Memory B cell (primary cell): ENCODE measurements around the gene DNM3.
A peak's percentile ranks its signal among the peaks of the same experiment; 100 is the strongest.

Experiments used
- ATAC-seq: fragments of 150-1000 bp; cut with Tn5 transposase; 2 replicates; pipeline ENCODE4 v1.10.0; 2021; ENCODE audit warnings: low read depth, mild to moderate bottlenecking, moderate library complexity
- DNase-seq, 2 donors: peaks; one replicate each; pipeline ENCODE4 v3.0.0; 2022; ENCODE audit warnings: low spot score in 2 of 2
- H3K27ac Mint-ChIP-seq: one replicate; pipeline ENCODE4 v1.8.0; 2022; ENCODE audit warnings: mild to moderate bottlenecking, moderate library complexity, mixed read lengths
- H3K27me3 Mint-ChIP-seq: one replicate; pipeline ENCODE4 v1.8.0; 2022; ENCODE audit warnings: mixed read lengths
- H3K36me3 Mint-ChIP-seq: one replicate; pipeline ENCODE4 v1.8.0; 2022; ENCODE audit warnings: mild to moderate bottlenecking, mixed read lengths
- H3K4me1 Mint-ChIP-seq: one replicate; pipeline ENCODE4 v1.8.0; 2022; ENCODE audit warnings: mixed read lengths
- H3K4me3 Mint-ChIP-seq: one replicate; pipeline ENCODE4 v1.8.0; 2022; ENCODE audit warnings: mild to moderate bottlenecking, moderate library complexity, mixed read lengths
- H3K9me3 Mint-ChIP-seq: one replicate; pipeline ENCODE4 v1.8.0; 2022; ENCODE audit warnings: mixed read lengths

The DNM3 gene

GRCh38 chr1:172167796-172168596 lies 326.7 kb downstream of the DNM3 start:
- Mint-ChIP-seq H3K27me3 (no peaks in the 10 kb centered on the region), H3K36me3 (no peaks in the 10 kb centered on the region), H3K4me3 (no peak overlapping the region), H3K27ac (no peak overlapping the region), H3K9me3 (no peaks in the 10 kb centered on the region), H3K4me1 (peaks cover 8% of the 10 kb centered on the region)
- ATAC-seq (no peak), DNase-seq (no peak)

- Mint-ChIP-seq H3K4me3 (no peak overlapping the region), H3K4me1 (peaks cover 6% of the 10 kb centered on the region), H3K27me3 (no peaks in the 10 kb centered on the region), H3K36me3 (no peaks in the 10 kb centered on the region), H3K27ac (no peak overlapping the region), H3K9me3 (no peaks in the 10 kb centered on the region)
- ATAC-seq: no peak
- no peak for DNase-seq
Observed at GRCh38 chr1:172168597-172168872, 327.2 kb downstream of the DNM3 start.

- H3K36me3 Mint-ChIP-seq: no peaks in the 10 kb centered on the region
- H3K9me3 Mint-ChIP-seq: no peaks in the 10 kb centered on the region
- no peaks in the 10 kb centered on the region for H3K27me3 Mint-ChIP-seq
- H3K27ac Mint-ChIP-seq: no peak overlapping the region
- ATAC-seq (no peak), DNase-seq (no peak)
- no peak overlapping the region for H3K4me3 Mint-ChIP-seq
- H3K4me1 Mint-ChIP-seq: no peaks in the 10 kb centered on the region
Observed at GRCh38 chr1:172169836-172170235, 328.5 kb downstream of the DNM3 start.

GRCh38 chr1:172172352-172172831 lies 331.1 kb downstream of the DNM3 start:
- DNase-seq: no peak
- H3K4me1 Mint-ChIP-seq: no peaks in the 10 kb centered on the region
- no peaks in the 10 kb centered on the region for H3K9me3 Mint-ChIP-seq
- no peak overlapping the region for H3K27ac Mint-ChIP-seq
- no peak for ATAC-seq
- no peaks in the 10 kb centered on the region for H3K27me3 Mint-ChIP-seq
- H3K4me3 Mint-ChIP-seq: no peak overlapping the region
- H3K36me3 Mint-ChIP-seq: peaks cover 1% of the 10 kb centered on the region

- Mint-ChIP-seq H3K4me3 (no peak overlapping the region), H3K36me3 (peaks cover 1% of the 10 kb centered on the region), H3K27ac (no peak overlapping the region), H3K4me1 (peaks cover 10% of the 10 kb centered on the region), H3K9me3 (peaks cover 1% of the 10 kb centered on the region), H3K27me3 (no peaks in the 10 kb centered on the region)
- no peak for ATAC-seq
- no peak for DNase-seq
Observed at GRCh38 chr1:172176206-172176605, 334.9 kb downstream of the DNM3 start.

- peaks cover 23% of the 10 kb centered on the region for H3K4me1 Mint-ChIP-seq
- no peaks in the 10 kb centered on the region for H3K27me3 Mint-ChIP-seq
- ATAC-seq: no peak
- no peak overlapping the region for H3K4me3 Mint-ChIP-seq
- H3K9me3 Mint-ChIP-seq: peaks cover 1% of the 10 kb centered on the region
- peaks cover 1% of the 10 kb centered on the region for H3K36me3 Mint-ChIP-seq
- no peak for DNase-seq
- H3K27ac Mint-ChIP-seq: no peak overlapping the region
Observed at GRCh38 chr1:172177849-172178248, 336.6 kb downstream of the DNM3 start.

- no peak overlapping the region for H3K27ac Mint-ChIP-seq
- H3K27me3 Mint-ChIP-seq: no peaks in the 10 kb centered on the region
- H3K9me3 Mint-ChIP-seq: peaks cover 1% of the 10 kb centered on the region
- ATAC-seq: no peak
- peaks cover 25% of the 10 kb centered on the region for H3K4me1 Mint-ChIP-seq
- H3K36me3 Mint-ChIP-seq: peaks cover 1% of the 10 kb centered on the region
- H3K4me3 Mint-ChIP-seq: no peak overlapping the region
- DNase-seq: no peak
Observed at GRCh38 chr1:172178886-172179285, 337.6 kb downstream of the DNM3 start.

GRCh38 chr1:172179918-172180317 lies 338.6 kb downstream of the DNM3 start:
- Mint-ChIP-seq H3K36me3 (peaks cover 1% of the 10 kb centered on the region), H3K9me3 (peaks cover 1% of the 10 kb centered on the region), H3K27ac (peak overlapping the region; percentile 99), H3K4me1 (peaks cover 33% of the 10 kb centered on the region), H3K4me3 (no peak overlapping the region), H3K27me3 (no peaks in the 10 kb centered on the region)
- DNase-seq (no peak), ATAC-seq (no peak)

GRCh38 chr1:172180501-172181285 lies 339.4 kb downstream of the DNM3 start:
- Mint-ChIP-seq H3K4me3 (peak overlapping the region; percentile 76), H3K36me3 (peaks cover 1% of the 10 kb centered on the region), H3K27me3 (no peaks in the 10 kb centered on the region), H3K9me3 (peaks cover 1% of the 10 kb centered on the region), H3K4me1 (peaks cover 37% of the 10 kb centered on the region), H3K27ac (peak overlapping the region; percentile 99)
- ATAC-seq (peak; percentile 64), DNase-seq (peak; percentile 25 to 29)

- Mint-ChIP-seq H3K4me1 (peaks cover 61% of the 10 kb centered on the region), H3K27ac (peak overlapping the region; percentile 93), H3K9me3 (peaks cover 3% of the 10 kb centered on the region), H3K27me3 (no peaks in the 10 kb centered on the region), H3K36me3 (peaks cover 4% of the 10 kb centered on the region), H3K4me3 (peak overlapping the region; percentile 24)
- ATAC-seq: no peak
- DNase-seq: no peak
Observed at GRCh38 chr1:172184506-172185191, 343.4 kb downstream of the DNM3 start.

- H3K27me3 Mint-ChIP-seq: no peaks in the 10 kb centered on the region
- DNase-seq (peak in 1 of 2 donors; percentile 33), ATAC-seq (peak; percentile 57)
- peaks cover 7% of the 10 kb centered on the region for H3K36me3 Mint-ChIP-seq
- peak overlapping the region; percentile 93 for H3K27ac Mint-ChIP-seq
- H3K4me3 Mint-ChIP-seq: peak overlapping the region; percentile 24
- peaks cover 3% of the 10 kb centered on the region for H3K9me3 Mint-ChIP-seq
- peaks cover 64% of the 10 kb centered on the region for H3K4me1 Mint-ChIP-seq
Observed at GRCh38 chr1:172185211-172185610, 343.9 kb downstream of the DNM3 start.

GRCh38 chr1:172185996-172186395 lies 344.7 kb downstream of the DNM3 start:
- Mint-ChIP-seq H3K4me1 (peaks cover 59% of the 10 kb centered on the region), H3K27me3 (no peaks in the 10 kb centered on the region), H3K9me3 (peaks cover 3% of the 10 kb centered on the region), H3K4me3 (peak overlapping the region; percentile 27), H3K36me3 (peaks cover 7% of the 10 kb centered on the region), H3K27ac (peak overlapping the region; percentile 93)
- ATAC-seq (no peak), DNase-seq (no peak)

- Mint-ChIP-seq H3K4me3 (no peak overlapping the region), H3K27ac (no peak overlapping the region), H3K27me3 (no peaks in the 10 kb centered on the region), H3K4me1 (peaks cover 5% of the 10 kb centered on the region), H3K36me3 (peaks cover 19% of the 10 kb centered on the region), H3K9me3 (peaks cover 17% of the 10 kb centered on the region)
- DNase-seq: no peak
- no peak for ATAC-seq
Observed at GRCh38 chr1:172201572-172201971, 360.3 kb downstream of the DNM3 start.
